Activated gamma-delta T cell treated with anti-CD3 and anti-CD28 coated beads, Interleukin-2, amount 50 U/mL, for 16 hours (primary cell): ENCODE measurements around the gene PARP11.
"Not testable (repeated sequence)": the region's sequence is repeated elsewhere in the genome, so short reads cannot be mapped to it uniquely, and the experiment has no call there.

Experiments
- DNase-seq: peaks from one replicate; pipeline ENCODE4 v3.0.0-alpha.2; 2020; ENCODE audit warnings: low read depth

Gene PARP11

DNA sequence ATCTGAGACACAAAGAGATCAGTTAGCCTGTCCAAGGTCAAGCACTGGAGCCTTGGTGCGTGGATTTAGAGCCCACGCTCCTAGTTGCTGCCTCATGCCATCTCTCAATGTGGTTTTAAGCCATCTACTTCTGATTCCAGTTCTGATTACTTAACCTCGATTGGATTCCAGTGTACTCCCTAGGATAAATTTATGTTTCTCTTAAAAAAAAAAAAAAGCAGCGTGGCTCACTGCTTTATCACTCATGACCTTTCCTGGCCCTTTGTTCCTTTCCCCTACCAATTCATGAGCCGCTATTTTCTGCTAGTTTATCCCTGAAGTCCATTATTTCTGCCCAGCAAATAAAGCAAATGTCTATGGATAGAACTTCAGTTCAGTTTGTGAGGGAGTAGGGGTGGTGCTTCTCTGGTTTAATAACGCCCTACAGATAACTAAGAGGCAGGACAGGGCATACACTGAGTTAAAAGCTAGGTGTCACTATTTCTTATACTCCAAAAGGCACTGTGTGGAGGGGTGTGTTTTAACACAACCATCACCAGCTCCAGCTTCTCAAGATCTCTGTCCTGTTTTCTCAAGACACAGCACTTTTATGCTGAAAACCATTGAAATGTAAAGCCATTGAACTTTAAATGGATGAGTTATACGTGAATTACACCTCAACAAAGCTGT is 9.8 kb upstream of the PARP11 start:
- no peak for DNase-seq

GRCh38 chr12:3882406-3882805 is 9.2 kb upstream of the PARP11 start:
- no peak for DNase-seq

DNA sequence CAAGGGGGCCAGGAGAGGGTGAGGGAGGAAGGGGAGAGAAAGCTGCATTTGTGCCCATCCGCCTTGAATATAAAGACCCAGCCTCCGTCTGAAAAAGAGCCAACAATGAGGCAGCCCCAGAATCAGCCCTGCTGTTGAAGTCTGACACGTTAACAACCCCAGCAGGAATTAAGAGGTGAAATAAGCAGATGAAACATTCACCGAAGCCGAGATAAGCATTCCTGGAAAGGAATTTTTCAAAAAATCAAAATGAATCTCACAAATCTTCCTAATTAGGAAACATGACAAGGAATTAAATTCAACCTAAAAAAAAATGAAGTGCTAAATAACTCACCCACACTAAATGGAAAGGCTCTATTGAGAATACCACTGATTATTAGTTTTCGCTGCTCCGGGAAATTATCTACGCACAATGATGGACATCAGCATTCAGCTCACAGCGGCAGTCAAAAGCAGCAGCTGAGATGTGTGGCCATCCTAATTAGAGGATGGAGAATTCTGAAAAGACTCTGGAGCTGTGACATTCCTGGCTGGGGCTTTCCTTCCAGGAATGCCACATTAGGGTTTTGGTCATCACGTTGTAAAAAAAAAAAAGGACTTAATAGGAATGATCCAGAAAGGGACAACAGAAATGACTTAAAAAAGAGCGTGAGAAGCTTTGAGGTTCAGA is 8.2 kb upstream of the PARP11 start:
- no peak for DNase-seq

DNA sequence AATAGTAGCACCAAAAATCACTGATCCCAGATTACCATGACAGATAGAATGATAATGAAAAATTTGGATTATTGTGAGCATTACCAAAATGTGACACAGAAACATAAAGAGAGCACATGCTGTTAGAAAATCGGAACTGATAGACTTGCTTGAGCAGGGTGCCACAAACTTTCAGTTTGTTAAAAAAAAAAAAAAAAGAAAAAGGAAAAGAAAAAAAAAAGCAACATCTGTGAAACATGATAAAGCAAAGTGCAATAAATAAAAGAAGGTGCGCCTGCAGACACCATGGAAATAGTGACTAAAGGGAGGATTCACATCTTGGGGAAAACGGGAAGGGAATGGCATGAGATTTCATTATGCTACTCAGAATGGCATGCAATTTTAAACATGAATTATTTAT is 6.6 kb upstream of the PARP11 start:
- no peak for DNase-seq

- no peak for DNase-seq
Observed at GRCh38 chr12:3871356-3871755, 1.8 kb downstream of the PARP11 start.

- no peak for DNase-seq
Observed at GRCh38 chr12:3869865-3870264, 3.3 kb downstream of the PARP11 start.

DNA sequence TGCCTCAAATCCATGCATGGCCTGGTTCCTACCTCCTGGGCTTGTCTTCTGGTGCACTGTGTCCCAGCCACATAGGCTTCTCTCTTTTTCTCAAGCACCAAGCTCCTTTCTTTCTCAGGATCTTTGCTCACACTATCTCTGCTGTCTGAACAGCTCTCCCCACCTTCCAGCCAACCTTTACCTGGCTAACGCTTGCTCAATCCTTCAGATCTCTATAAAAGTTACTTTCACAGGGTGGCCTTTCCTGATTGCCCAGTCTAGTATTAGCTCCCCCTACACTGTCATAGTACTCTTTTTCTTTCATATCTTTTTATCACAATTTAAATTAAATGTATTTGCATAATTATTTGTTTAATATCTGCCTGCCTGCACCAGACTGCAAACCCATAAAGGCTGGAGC is 3.8 kb downstream of the PARP11 start:
- no peak for DNase-seq

- no peak for DNase-seq
Observed at GRCh38 chr12:3863756-3864155, 9.4 kb downstream of the PARP11 start.

- DNase-seq = no peak
Observed at GRCh38 chr12:3842517-3842916, 30.7 kb downstream of the PARP11 start.

DNA sequence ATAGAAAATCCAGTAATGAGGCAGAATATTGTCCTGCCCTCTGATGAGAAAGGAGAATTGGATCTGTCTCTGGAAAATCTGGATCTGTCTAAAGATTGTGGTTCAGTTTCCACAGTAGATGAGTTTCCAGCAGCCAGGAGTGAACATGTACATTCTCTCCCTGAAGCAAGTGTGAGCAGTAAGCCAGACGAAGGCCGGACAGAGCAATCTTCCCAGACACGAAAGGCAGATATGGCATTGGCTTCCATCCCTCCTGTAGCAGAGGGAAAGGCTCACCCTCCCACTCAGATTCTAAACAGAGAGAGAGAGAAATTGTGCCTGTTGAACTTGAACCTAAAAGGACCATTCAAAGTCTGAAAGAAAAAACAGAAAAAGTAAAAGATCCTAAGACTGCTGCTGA is 31.4 kb downstream of the PARP11 start:
- no peak for DNase-seq

- DNase-seq = not testable (repeated sequence)
Observed at GRCh38 chr12:3840833-3841232, 32.4 kb downstream of the PARP11 start.

DNA sequence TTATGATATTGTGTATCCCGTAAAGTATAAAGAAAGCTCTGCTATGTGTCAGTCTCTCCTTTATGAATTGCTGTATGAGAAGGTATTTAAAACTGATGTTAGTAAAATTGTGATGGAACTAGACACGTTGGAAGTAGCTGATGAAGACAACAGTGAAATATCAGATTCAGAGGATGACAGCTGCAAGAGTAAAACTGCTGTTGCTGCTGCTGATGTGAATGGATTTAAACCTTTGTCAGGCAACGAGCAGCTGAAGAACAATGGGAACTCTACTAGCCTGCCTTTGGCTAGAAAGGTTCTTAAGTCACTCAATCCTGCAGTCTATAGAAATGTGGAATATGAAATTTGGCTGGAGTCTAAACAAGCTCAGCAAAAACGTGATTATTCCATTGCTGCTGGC is 33.5 kb downstream of the PARP11 start:
- DNase-seq = not testable (repeated sequence)

DNA sequence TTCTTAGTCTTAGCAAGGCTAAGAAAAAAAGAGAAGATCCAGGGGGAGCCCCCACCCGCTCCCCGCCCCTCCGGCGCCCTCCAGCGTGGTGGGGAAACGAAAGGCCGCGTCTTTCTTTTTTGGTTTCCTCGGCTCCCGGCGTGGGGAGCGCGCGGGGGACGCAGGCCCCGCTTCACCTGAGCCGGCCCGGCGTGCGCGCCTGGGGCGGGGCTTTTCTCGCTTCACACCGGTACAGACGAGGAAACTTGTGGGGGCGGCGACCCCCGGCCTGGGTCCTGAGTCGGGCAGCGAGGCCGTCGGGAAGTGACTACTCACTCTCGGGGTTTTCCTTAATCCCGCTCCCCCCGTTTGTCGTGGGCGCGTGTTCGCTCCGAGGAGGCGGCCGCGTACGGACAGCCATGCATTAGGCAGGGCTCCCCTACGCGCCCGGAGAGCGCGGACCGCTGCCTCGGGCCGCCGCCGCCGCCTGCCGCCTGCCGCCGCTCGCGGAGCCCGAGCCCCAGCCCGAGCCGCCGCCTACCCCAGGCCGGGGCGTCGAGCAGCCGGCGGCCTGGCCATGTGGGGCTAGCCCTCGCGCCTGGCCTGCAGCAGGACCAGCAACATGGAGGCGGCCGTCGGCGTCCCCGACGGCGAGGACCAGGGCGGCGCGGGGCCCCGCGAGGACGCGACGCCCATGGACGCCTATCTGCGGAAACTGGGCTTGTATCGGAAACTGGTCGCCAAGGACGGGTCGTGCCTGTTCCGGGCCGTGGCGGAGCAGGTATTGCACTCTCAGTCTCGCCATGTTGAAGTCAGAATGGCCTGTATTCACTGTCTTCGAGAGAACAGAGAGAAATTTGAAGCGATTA is 34.3 kb downstream of the PARP11 start:
- DNase-seq = peak; percentile 1

GRCh38 chr12:3838076-3838475 is 35.1 kb downstream of the PARP11 start:
- no peak for DNase-seq

- DNase-seq = no peak
Observed at GRCh38 chr12:3837049-3837448, 36.1 kb downstream of the PARP11 start.

GRCh38 chr12:3836641-3837040 is 36.6 kb downstream of the PARP11 start:
- DNase-seq = no peak

- no peak for DNase-seq
Observed at GRCh38 chr12:3835914-3836313, 37.3 kb downstream of the PARP11 start.

GRCh38 chr12:3834774-3835173 is 38.4 kb downstream of the PARP11 start:
- DNase-seq = no peak

GRCh38 chr12:3833670-3834310 is 39.4 kb downstream of the PARP11 start:
- DNase-seq = no peak

- no peak for DNase-seq
Observed at GRCh38 chr12:3832738-3833137, 40.5 kb downstream of the PARP11 start.

GRCh38 chr12:3828888-3829287 is 44.3 kb downstream of the PARP11 start:
- DNase-seq = no peak

- DNase-seq = no peak
Observed at GRCh38 chr12:3827301-3828000, 45.7 kb downstream of the PARP11 start.
